HepG2 (cell line): ENCODE results near the gene IFT172. TPM values are rescaled to one million over a fixed set of nuclear protein-coding genes. Genes with fewer than 3 reads are reported as not detected.

Experiments used
- AHR ChIP-seq: IDR thresholded peaks from 2 replicates; pipeline ENCODE4 v1.6.1; 2018; ENCODE audit warnings: missing genetic modification reagents, missing compliant biosample characterization
- FOXO1 ChIP-seq: sonication (generic); formaldehyde crosslinking; IDR thresholded peaks from 2 replicates; pipeline ENCODE4 v1.4.0; 2020; ENCODE audit warnings: missing genetic modification reagents
- GLI4 ChIP-seq: sonication (generic); formaldehyde crosslinking; IDR thresholded peaks from 2 replicates; pipeline ENCODE4 v1.5.1; 2020; ENCODE audit warnings: missing genetic modification reagents, mild to moderate bottlenecking, moderate library complexity, borderline replicate concordance
- GTF2F1 ChIP-seq: fragments of 150-350 bp; IDR thresholded peaks from 2 replicates; pipeline ENCODE4 v1.6.1; 2014; ENCODE audit warnings: low read length
- NFYC ChIP-seq: IDR thresholded peaks from 2 replicates; pipeline ENCODE4 v1.6.1; 2016; ENCODE audit warnings: missing genetic modification reagents, missing compliant biosample characterization
- SETDB1 ChIP-seq: sonication (generic); formaldehyde crosslinking; IDR thresholded peaks from 2 replicates; pipeline ENCODE4 v1.5.1; 2020; ENCODE audit warnings: missing genetic modification reagents, mild to moderate bottlenecking, borderline replicate concordance
- SIX4 ChIP-seq: sonication (generic); formaldehyde crosslinking; IDR thresholded peaks from 2 replicates; pipeline ENCODE4 v1.4.0; 2020; ENCODE audit warnings: missing genetic modification reagents
- SNAPC2 ChIP-seq: sonication (generic); formaldehyde crosslinking; IDR thresholded peaks from 2 replicates; pipeline ENCODE4 v1.8.1; 2022; ENCODE audit warnings: mild to moderate bottlenecking, missing genetic modification reagents
- ZEB1 ChIP-seq: IDR thresholded peaks from 2 replicates; pipeline ENCODE4 v1.6.1; 2012; ENCODE audit warnings: mild to moderate bottlenecking, low read depth, inconsistent platforms; ENCODE audit not compliant: insufficient replicate concordance
- ZNF878 ChIP-seq: sonication (generic); formaldehyde crosslinking; IDR thresholded peaks from 2 replicates; pipeline ENCODE4 v1.8.1; 2023; ENCODE audit warnings: mild to moderate bottlenecking, missing genetic modification reagents, moderate library complexity
- polyA plus RNA-seq, 8 experiments: library from polyadenylated mRNA; depleted of rRNA in 3 of 8; stranded (reverse) in 7 of 8; unstranded in 1 of 8; fragments of >200 nt; fragmentation: Illumina TruSeq in 4 of 8; extraction: Trizol in 4 of 8; gene quantifications; 2 replicates each; pipeline versions ENCODE4 v1.2.1 to v1.2.3, GENCODE V29; 2011 to 2016; ENCODE audit warnings: low read depth in 4 of 8, missing spikeins in 1 of 8, mixed read lengths in 1 of 8; ENCODE audit not compliant: insufficient read depth in 1 of 8
- total RNA-seq, 5 experiments: library from RNA; depleted of rRNA; stranded (reverse); fragments of >200 nt; fragmentation: Illumina TruSeq; extraction: Trizol; gene quantifications; 2 replicates each; pipeline ENCODE4 v1.2.3, GENCODE V29; 2016; ENCODE audit warnings: low read depth in 1 of 5
- TF ChIP-seq, protein P1 (sequence below): sonication (generic); formaldehyde crosslinking; IDR thresholded peaks from 2 replicates; pipeline ENCODE4 v1.8.1; 2023; ENCODE audit warnings: missing genetic modification reagents, inconsistent platforms, borderline replicate concordance
- TF ChIP-seq, protein P2 (sequence below): sonication (generic); formaldehyde crosslinking; IDR thresholded peaks from 2 replicates; pipeline ENCODE4 v1.5.0; 2020; ENCODE audit warnings: mild to moderate bottlenecking, missing genetic modification reagents
- TF ChIP-seq, protein P3 (sequence below): sonication (generic); formaldehyde crosslinking; IDR thresholded peaks from 2 replicates; pipeline ENCODE4 v1.9.0; 2021; ENCODE audit warnings: missing genetic modification reagents, mild to moderate bottlenecking, borderline replicate concordance
- TF ChIP-seq, protein P4 (sequence below): sonication (generic); formaldehyde crosslinking; IDR thresholded peaks from 2 replicates; pipeline ENCODE4 v1.5.0; 2020; ENCODE audit warnings: missing genetic modification reagents, mild to moderate bottlenecking, borderline replicate concordance
- TF ChIP-seq, protein P5 (sequence below): sonication (generic); formaldehyde crosslinking; IDR thresholded peaks from 2 replicates; pipeline ENCODE4 v1.4.0; 2020; ENCODE audit warnings: missing genetic modification reagents, borderline replicate concordance

The IFT172 gene
- total and polyA plus RNA-seq, 2 of the 13 experiments (the other 11 are each of a cell fraction or from before 2014, with no cell fraction given), result 21.6 to 35.7 TPM

DNA sequence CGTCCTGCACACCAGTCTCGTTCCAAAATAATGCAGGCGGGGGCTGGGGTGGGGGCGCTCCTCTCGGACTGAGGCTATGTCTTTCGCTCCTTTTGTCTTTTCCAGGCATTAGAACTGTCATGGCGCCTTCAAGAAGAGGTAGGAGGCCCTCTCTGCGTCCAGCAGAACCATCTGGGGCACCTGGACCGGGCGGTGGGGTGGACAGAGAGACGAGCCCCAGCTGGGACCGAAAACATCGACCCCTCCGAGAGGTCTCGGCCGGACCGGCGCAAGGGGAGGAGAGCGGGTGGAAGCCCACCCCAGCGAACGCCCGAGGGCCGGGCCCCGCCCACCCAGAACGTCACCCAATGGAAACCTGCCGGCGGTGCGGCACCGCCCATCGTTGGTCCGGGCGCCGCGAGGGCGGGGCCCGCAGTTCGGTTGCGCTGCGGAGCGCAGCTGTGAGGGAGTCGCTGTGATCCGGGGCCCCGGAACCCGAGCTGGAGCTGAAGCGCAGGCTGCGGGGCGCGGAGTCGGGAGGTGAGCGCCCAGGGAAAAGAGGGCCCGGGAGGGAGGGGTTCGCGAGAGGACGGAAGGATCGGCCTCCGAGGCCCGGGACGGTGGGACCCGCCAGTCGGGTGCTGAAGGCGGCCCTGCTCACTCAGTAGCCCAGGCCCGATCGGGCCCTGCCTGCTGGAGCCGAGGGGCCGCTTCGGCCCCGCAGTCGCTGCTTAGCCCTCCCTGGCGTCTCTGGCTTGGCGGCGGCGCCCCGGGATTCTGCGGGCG is 61.1 kb downstream of the IFT172 start, which contains the start of gene NRBP1 (continued):
- TF ChIP-seq SIX4, result no peak
- peak; percentile 81 for TF ChIP-seq NFYC
- peak; percentile 20; the same call in 1 of the 2 replicates for TF ChIP-seq FOXO1 (CRISPR knock-in tag)
- TF ChIP-seq ZNF878, result peak; percentile 71
- TF ChIP-seq, protein P1, sequence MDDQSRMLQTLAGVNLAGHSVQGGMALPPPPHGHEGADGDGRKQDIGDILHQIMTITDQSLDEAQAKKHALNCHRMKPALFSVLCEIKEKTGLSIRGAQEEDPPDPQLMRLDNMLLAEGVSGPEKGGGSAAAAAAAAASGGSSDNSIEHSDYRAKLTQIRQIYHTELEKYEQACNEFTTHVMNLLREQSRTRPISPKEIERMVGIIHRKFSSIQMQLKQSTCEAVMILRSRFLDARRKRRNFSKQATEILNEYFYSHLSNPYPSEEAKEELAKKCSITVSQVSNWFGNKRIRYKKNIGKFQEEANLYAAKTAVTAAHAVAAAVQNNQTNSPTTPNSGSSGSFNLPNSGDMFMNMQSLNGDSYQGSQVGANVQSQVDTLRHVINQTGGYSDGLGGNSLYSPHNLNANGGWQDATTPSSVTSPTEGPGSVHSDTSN (CRISPR knock-in tag), result peak; percentile 88
- TF ChIP-seq, protein P2, sequence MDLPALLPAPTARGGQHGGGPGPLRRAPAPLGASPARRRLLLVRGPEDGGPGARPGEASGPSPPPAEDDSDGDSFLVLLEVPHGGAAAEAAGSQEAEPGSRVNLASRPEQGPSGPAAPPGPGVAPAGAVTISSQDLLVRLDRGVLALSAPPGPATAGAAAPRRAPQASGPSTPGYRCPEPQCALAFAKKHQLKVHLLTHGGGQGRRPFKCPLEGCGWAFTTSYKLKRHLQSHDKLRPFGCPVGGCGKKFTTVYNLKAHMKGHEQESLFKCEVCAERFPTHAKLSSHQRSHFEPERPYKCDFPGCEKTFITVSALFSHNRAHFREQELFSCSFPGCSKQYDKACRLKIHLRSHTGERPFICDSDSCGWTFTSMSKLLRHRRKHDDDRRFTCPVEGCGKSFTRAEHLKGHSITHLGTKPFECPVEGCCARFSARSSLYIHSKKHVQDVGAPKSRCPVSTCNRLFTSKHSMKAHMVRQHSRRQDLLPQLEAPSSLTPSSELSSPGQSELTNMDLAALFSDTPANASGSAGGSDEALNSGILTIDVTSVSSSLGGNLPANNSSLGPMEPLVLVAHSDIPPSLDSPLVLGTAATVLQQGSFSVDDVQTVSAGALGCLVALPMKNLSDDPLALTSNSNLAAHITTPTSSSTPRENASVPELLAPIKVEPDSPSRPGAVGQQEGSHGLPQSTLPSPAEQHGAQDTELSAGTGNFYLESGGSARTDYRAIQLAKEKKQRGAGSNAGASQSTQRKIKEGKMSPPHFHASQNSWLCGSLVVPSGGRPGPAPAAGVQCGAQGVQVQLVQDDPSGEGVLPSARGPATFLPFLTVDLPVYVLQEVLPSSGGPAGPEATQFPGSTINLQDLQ (CRISPR knock-in tag), result no peak
- peak; percentile 89 for TF ChIP-seq AHR
- no peak for TF ChIP-seq SNAPC2 (CRISPR knock-in tag)
- TF ChIP-seq, protein P3, sequence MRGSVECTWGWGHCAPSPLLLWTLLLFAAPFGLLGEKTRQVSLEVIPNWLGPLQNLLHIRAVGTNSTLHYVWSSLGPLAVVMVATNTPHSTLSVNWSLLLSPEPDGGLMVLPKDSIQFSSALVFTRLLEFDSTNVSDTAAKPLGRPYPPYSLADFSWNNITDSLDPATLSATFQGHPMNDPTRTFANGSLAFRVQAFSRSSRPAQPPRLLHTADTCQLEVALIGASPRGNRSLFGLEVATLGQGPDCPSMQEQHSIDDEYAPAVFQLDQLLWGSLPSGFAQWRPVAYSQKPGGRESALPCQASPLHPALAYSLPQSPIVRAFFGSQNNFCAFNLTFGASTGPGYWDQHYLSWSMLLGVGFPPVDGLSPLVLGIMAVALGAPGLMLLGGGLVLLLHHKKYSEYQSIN (CRISPR knock-in tag), result no peak
- peak; percentile 81; the same call in 1 of the 2 replicates for TF ChIP-seq SETDB1 (CRISPR knock-in tag)
- TF ChIP-seq GTF2F1, result no peak
- TF ChIP-seq, protein P4, sequence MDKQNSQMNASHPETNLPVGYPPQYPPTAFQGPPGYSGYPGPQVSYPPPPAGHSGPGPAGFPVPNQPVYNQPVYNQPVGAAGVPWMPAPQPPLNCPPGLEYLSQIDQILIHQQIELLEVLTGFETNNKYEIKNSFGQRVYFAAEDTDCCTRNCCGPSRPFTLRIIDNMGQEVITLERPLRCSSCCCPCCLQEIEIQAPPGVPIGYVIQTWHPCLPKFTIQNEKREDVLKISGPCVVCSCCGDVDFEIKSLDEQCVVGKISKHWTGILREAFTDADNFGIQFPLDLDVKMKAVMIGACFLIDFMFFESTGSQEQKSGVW (CRISPR knock-in tag), result no peak
- TF ChIP-seq, protein P5, sequence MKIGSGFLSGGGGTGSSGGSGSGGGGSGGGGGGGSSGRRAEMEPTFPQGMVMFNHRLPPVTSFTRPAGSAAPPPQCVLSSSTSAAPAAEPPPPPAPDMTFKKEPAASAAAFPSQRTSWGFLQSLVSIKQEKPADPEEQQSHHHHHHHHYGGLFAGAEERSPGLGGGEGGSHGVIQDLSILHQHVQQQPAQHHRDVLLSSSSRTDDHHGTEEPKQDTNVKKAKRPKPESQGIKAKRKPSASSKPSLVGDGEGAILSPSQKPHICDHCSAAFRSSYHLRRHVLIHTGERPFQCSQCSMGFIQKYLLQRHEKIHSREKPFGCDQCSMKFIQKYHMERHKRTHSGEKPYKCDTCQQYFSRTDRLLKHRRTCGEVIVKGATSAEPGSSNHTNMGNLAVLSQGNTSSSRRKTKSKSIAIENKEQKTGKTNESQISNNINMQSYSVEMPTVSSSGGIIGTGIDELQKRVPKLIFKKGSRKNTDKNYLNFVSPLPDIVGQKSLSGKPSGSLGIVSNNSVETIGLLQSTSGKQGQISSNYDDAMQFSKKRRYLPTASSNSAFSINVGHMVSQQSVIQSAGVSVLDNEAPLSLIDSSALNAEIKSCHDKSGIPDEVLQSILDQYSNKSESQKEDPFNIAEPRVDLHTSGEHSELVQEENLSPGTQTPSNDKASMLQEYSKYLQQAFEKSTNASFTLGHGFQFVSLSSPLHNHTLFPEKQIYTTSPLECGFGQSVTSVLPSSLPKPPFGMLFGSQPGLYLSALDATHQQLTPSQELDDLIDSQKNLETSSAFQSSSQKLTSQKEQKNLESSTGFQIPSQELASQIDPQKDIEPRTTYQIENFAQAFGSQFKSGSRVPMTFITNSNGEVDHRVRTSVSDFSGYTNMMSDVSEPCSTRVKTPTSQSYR, result peak; percentile 13; the same call in 1 of the 2 replicates
- peak; percentile 50 for TF ChIP-seq ZEB1
- TF ChIP-seq GLI4 (CRISPR knock-in tag), result 0 out of 2 replicates have a peak, but pooled peaks have one; percentile 72
